Nephron progenitor cell (in vitro differentiated cells): Measurements from ENCODE around the gene C11orf16.
"Not testable (repeated sequence)": the region's sequence is repeated elsewhere in the genome, so short reads cannot be mapped to it uniquely, and the experiment has no call there.

Experiments
- DNase-seq: peaks from one replicate; pipeline ENCODE4 v3.0.0; 2021
- H3K27ac Mint-ChIP-seq: 2 replicates; pipeline ENCODE4 v1.8.0; 2021; ENCODE audit warnings: mild to moderate bottlenecking, moderate library complexity, mixed read lengths
- H3K27me3 Mint-ChIP-seq: 2 replicates; pipeline ENCODE4 v1.8.0; 2021; ENCODE audit warnings: mild to moderate bottlenecking, low read depth, mixed read lengths; ENCODE audit not compliant: poor library complexity
- H3K36me3 Mint-ChIP-seq: 2 replicates; pipeline ENCODE4 v1.8.0; 2021; ENCODE audit warnings: low read depth, mixed read lengths
- H3K4me1 Mint-ChIP-seq: 2 replicates; pipeline ENCODE4 v1.8.0; 2021; ENCODE audit warnings: mixed read lengths
- H3K4me3 Mint-ChIP-seq: 2 replicates; pipeline ENCODE4 v1.8.0; 2021; ENCODE audit warnings: mild to moderate bottlenecking, moderate library complexity, mixed read lengths
- H3K9me3 Mint-ChIP-seq: 2 replicates; pipeline ENCODE4 v1.8.0; 2021; ENCODE audit warnings: mild to moderate bottlenecking, moderate library complexity, mixed read lengths
- CTCF ChIP-seq: fragments of 200-600 bp; sonication (generic); IDR thresholded peaks from 2 replicates; pipeline ENCODE4 v1.5.0; 2021; ENCODE audit warnings: antibody characterized with exemption

The C11orf16 gene

GRCh38 chr11:8899119-8899753 is 33.5 kb downstream of the C11orf16 start:
- Mint-ChIP-seq H3K4me1 (no peaks in the 10 kb centered on the region), H3K36me3 (peaks cover 25% of the 10 kb centered on the region)
- no peak for TF ChIP-seq CTCF

GRCh38 chr11:8891185-8891584 is 41.6 kb downstream of the C11orf16 start:
- H3K4me1 Mint-ChIP-seq, DNase-seq, H3K27ac Mint-ChIP-seq, H3K27me3 Mint-ChIP-seq, H3K36me3 Mint-ChIP-seq, H3K4me3 Mint-ChIP-seq: not testable (repeated sequence)
- peaks cover 55% of the 10 kb centered on the region for H3K9me3 Mint-ChIP-seq

More at GRCh38 chr11:8899119-8899753, 33.5 kb downstream of the C11orf16 start:
- Mint-ChIP-seq H3K4me3 (no peak overlapping the region), H3K9me3 (peaks cover 53% of the 10 kb centered on the region), H3K27me3 (no peaks in the 10 kb centered on the region), H3K27ac (no peak overlapping the region)
- DNase-seq = no peak

- peaks cover 9% of the 10 kb centered on the region for H3K36me3 Mint-ChIP-seq
- no peak overlapping the region for H3K27ac Mint-ChIP-seq
- no peak overlapping the region for H3K4me3 Mint-ChIP-seq
- no peak for TF ChIP-seq CTCF
- no peak for DNase-seq
- H3K27me3 Mint-ChIP-seq = peaks cover 6% of the 10 kb centered on the region
- no peaks in the 10 kb centered on the region for H3K4me1 Mint-ChIP-seq
- H3K9me3 Mint-ChIP-seq = peaks cover 33% of the 10 kb centered on the region
These were observed 46.4 kb downstream of the C11orf16 start for GRCh38 chr11:8886322-8886721.

GRCh38 chr11:8881585-8881984 is 51.2 kb downstream of the C11orf16 start:
- H3K36me3 Mint-ChIP-seq, H3K9me3 Mint-ChIP-seq, H3K27me3 Mint-ChIP-seq, H3K27ac Mint-ChIP-seq, H3K4me1 Mint-ChIP-seq, H3K4me3 Mint-ChIP-seq, DNase-seq: not testable (repeated sequence)

DNA sequence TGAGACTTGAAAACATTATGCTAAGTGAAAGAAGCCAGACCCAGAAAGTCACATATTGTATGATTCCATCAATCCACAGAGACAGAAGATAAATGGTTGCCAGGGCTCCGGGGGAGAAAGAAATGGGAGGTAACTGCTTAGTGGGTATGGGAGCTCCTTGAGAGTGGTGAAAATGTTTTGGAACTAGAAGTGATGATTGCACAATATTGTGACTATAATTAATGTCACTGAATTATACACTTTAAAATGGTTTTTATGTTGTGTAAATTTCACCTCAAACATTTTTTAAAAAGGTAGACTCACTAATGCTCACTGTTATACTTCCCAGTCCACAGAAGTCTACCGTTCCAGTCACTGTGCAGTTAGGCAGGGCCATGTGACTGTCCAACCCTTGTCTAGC is 54.0 kb downstream of the C11orf16 start:
- Mint-ChIP-seq H3K4me3 (no peak overlapping the region), H3K27me3 (peaks cover 12% of the 10 kb centered on the region), H3K27ac (no peak overlapping the region), H3K9me3 (peaks cover 5% of the 10 kb centered on the region), H3K4me1 (no peaks in the 10 kb centered on the region), H3K36me3 (no peaks in the 10 kb centered on the region)
- no peak for TF ChIP-seq CTCF
- DNase-seq = no peak

- Mint-ChIP-seq H3K36me3 (no peaks in the 10 kb centered on the region), H3K4me3 (no peak overlapping the region), H3K4me1 (peaks cover 25% of the 10 kb centered on the region), H3K9me3 (peaks cover 5% of the 10 kb centered on the region), H3K27ac (no peak overlapping the region), H3K27me3 (peaks cover 9% of the 10 kb centered on the region)
- TF ChIP-seq CTCF = no peak
- no peak for DNase-seq
These were observed 58.9 kb downstream of the C11orf16 start for GRCh38 chr11:8873741-8874405.

DNA sequence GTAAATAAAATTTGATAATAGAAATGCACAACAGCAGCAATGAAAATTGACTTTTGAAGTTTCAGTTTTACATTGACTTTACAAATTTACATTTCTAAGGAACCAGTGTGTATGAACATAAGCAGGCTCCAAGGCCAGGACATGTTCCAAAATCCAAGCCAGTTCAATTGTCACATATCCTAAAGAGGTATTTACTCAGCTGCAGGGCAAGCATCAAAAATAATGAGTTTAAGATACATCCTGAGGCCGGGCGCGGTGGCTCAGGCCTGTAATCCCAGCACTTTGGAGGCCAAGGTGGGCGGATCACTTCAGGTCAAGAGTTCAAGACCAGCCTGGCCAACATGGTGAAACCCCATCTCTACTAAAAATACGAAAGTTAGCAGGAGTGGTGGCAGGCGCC is 60.8 kb downstream of the C11orf16 start:
- Mint-ChIP-seq H3K27me3 (peaks cover 5% of the 10 kb centered on the region), H3K4me1 (peaks cover 40% of the 10 kb centered on the region), H3K4me3 (peak overlapping the region; percentile 83), H3K27ac (peak overlapping the region; percentile 95), H3K9me3 (no peaks in the 10 kb centered on the region), H3K36me3 (no peaks in the 10 kb centered on the region)
- DNase-seq = no peak
- TF ChIP-seq CTCF = no peak
